ENCODE data around the gene GASK1A.

GRCh38 chr3:43105596-43106292, 126.6 kb downstream of the GASK1A start, which contains the start of gene POMGNT2:
- no peak for TF ChIP-seq CTCF (IDR thresholded peaks at IDR 0.05)
- TF ChIP-seq POLR2AphosphoS5 (IDR thresholded peaks at IDR 0.05) = peak in 2 of 3 donors; percentile 7 to 74
- TF ChIP-seq POLR2A (IDR thresholded peaks at IDR 0.05) = no peak
- no peak for TF ChIP-seq EP300 (IDR thresholded peaks at IDR 0.05)
